Thoracic aorta (tissue), 2 donors: ENCODE data around the gene ADSS1. TPM values are rescaled to one million over a fixed set of nuclear protein-coding genes. Genes with fewer than 3 reads are reported as not detected.

ENCODE experiments used
- ATAC-seq: fragments of 150-250 bp; one replicate; pipeline ENCODE4 v1.8.0; 2017; ENCODE audit warnings: low read depth; ENCODE audit not compliant: insufficient number of reproducible peaks, low FRiP score
- DNase-seq: peaks from one replicate; pipeline ENCODE4 v3.0.0-alpha.2; 2020; ENCODE audit warnings: low spot score
- H3K27ac ChIP-seq, 2 donors: fragments of 200-600 bp; sonication (generic); 1 replicate in 1 of 2; 2 replicates in 1 of 2; pipeline ENCODE4 v1.5.1; 2016; ENCODE audit warnings: mild to moderate bottlenecking in 2 of 2, moderate library complexity in 2 of 2
- H3K27me3 ChIP-seq: fragments of 200-600 bp; sonication (generic); replicated peaks from 2 replicates; pipeline ENCODE4 v1.6.0; 2016; ENCODE audit warnings: mild to moderate bottlenecking; ENCODE audit not compliant: insufficient read depth
- H3K36me3 ChIP-seq: fragments of 200-600 bp; sonication (generic); one replicate; pipeline ENCODE4 v1.5.1; 2016
- H3K4me1 ChIP-seq, 2 donors: fragments of 200-600 bp; sonication (generic); 1 replicate in 1 of 2; 2 replicates in 1 of 2; pipeline versions ENCODE4 v1.5.1 to v1.6.0; 2016; ENCODE audit warnings: low read depth in 2 of 2, mild to moderate bottlenecking in 1 of 2; ENCODE audit not compliant: control insufficient read depth in 1 of 2
- H3K4me3 ChIP-seq: fragments of 200-600 bp; sonication (generic); 2 replicates; pipeline ENCODE4 v1.5.1; 2016; ENCODE audit warnings: mild to moderate bottlenecking
- H3K9me3 ChIP-seq: fragments of 200-600 bp; sonication (generic); 2 replicates; pipeline ENCODE4 v1.5.1; 2016
- CTCF ChIP-seq: fragments of 200-600 bp; sonication (generic); IDR thresholded peaks from one replicate; pipeline ENCODE4 v1.5.1; 2019; ENCODE audit warnings: antibody characterized with exemption
- total RNA-seq, 2 donors: library from RNA; depleted of rRNA; stranded (reverse); fragments of >200 nt; gene quantifications; one replicate each; pipeline versions ENCODE4 v1.1.0 to v1.2.3, GENCODE V29; 2016

ADSS1 gene
- 10 to 100 TPM; 30.8 to 87.3 TPM for total RNA-seq

GRCh38 chr14:104723651-104724406 lies at the start of gene ADSS1:
ADSS1 (plus strand) TSS chr14:104724229; CDS start chr14:104724271, 42 bp downstream.
- H3K27me3 ChIP-seq: no peaks in the 10 kb centered on the region
- H3K4me1 ChIP-seq: peaks cover 41 to 54% of the 10 kb centered on the region in 2 donors
- DNase-seq (no peak), ATAC-seq (peak; percentile 49)
- TF ChIP-seq CTCF: peak; percentile 87
- H3K27ac ChIP-seq: peak within 1 kb of the TSS; percentile 84 to 87
- H3K36me3 ChIP-seq: peaks cover 4% of the 10 kb centered on the region
- peak within 1 kb of the TSS; percentile 90 for H3K4me3 ChIP-seq
- H3K9me3 ChIP-seq: no peaks in the 10 kb centered on the region

- TF ChIP-seq CTCF: no peak
- Histone ChIP-seq H3K27me3 (no peaks in the 10 kb centered on the region), H3K4me1 (peaks cover 23 to 34% of the 10 kb centered on the region in 2 donors), H3K9me3 (no peaks in the 10 kb centered on the region), H3K36me3 (no peaks in the 10 kb centered on the region), H3K4me3 (no peak overlapping the region), H3K27ac (no peak overlapping the region)
- no peak for ATAC-seq
- no peak for DNase-seq
Measured at GRCh38 chr14:104675447-104675846, 48.6 kb upstream of the ADSS1 start.

- no peak for TF ChIP-seq CTCF
- H3K27me3 ChIP-seq: no peaks in the 10 kb centered on the region
- peaks cover 30 to 42% of the 10 kb centered on the region in 2 donors for H3K4me1 ChIP-seq
- no peaks in the 10 kb centered on the region for H3K9me3 ChIP-seq
- no peak overlapping the region for H3K27ac ChIP-seq
- ATAC-seq: no peak
- no peak overlapping the region for H3K4me3 ChIP-seq
- H3K36me3 ChIP-seq: no peaks in the 10 kb centered on the region
- no peak for DNase-seq
Measured at GRCh38 chr14:104676130-104676693, 47.8 kb upstream of the ADSS1 start.

- ATAC-seq: no peak
- Histone ChIP-seq H3K4me1 (peaks cover 34 to 49% of the 10 kb centered on the region in 2 donors), H3K36me3 (no peaks in the 10 kb centered on the region), H3K27me3 (no peaks in the 10 kb centered on the region), H3K4me3 (peak overlapping the region; percentile 79), H3K27ac (peak overlapping the region; percentile 82 to 87), H3K9me3 (no peaks in the 10 kb centered on the region)
- no peak for DNase-seq
- TF ChIP-seq CTCF: no peak
Measured at GRCh38 chr14:104676694-104677511, 47.1 kb upstream of the ADSS1 start.
